MCF 10A (cell line): ENCODE data around the gene OR7C1. TPM values are rescaled to one million over a fixed set of nuclear protein-coding genes. Genes with fewer than 3 reads are reported as not detected.
"Not testable (repeated sequence)": the region's sequence is repeated elsewhere in the genome, so short reads cannot be mapped to it uniquely, and the experiment has no call there.

Experiments used
- BruUV-seq: library from RNA; stranded (reverse); fragments of 400-500 nt; replicated peaks from 2 replicates; lab custom pipeline; 2021; lab: Mats Ljungman, UMichigan
- CTCF ChIA-PET: fragments of 300-600 bp; sonication (Branson Sonifier 250); formaldehyde crosslinking; extraction: SDS; loops from one replicate; lab custom pipeline; 2021; ENCODE audit warnings: antibody characterized with exemption, inconsistent platforms; lab: Yijun Ruan, JAX
- POLR2A ChIA-PET: fragments of 300-600, 350-650 bp; sonication (Branson Sonifier 250); formaldehyde crosslinking; extraction: SDS; loops from one replicate; lab custom pipeline; 2020; ENCODE audit warnings: antibody characterized with exemption, inconsistent platforms; lab: Yijun Ruan, JAX
- DNase-seq: peaks from one replicate; pipeline ENCODE4 v3.0.0-alpha.2; 2018; ENCODE audit not compliant: unreplicated experiment
- H3K27ac Mint-ChIP-seq: one replicate; pipeline ENCODE4 v1.8.0; 2022; ENCODE audit warnings: mild to moderate bottlenecking, low read depth, mixed read lengths; ENCODE audit not compliant: unreplicated experiment
- H3K27me3 Mint-ChIP-seq: one replicate; pipeline ENCODE4 v1.8.0; 2022; ENCODE audit warnings: mixed read lengths; ENCODE audit not compliant: insufficient read depth, unreplicated experiment
- H3K36me3 Mint-ChIP-seq: one replicate; pipeline ENCODE4 v1.8.0; 2022; ENCODE audit warnings: mild to moderate bottlenecking, moderate library complexity, mixed read lengths; ENCODE audit not compliant: insufficient read depth, unreplicated experiment
- H3K4me1 Mint-ChIP-seq: one replicate; pipeline ENCODE4 v1.8.0; 2022; ENCODE audit warnings: mixed read lengths; ENCODE audit not compliant: insufficient read depth, unreplicated experiment
- H3K4me3 Mint-ChIP-seq: one replicate; pipeline ENCODE4 v1.8.0; 2022; ENCODE audit warnings: mild to moderate bottlenecking, moderate library complexity, mixed read lengths; ENCODE audit not compliant: unreplicated experiment
- H3K9me3 Mint-ChIP-seq: one replicate; pipeline ENCODE4 v1.8.0; 2022; ENCODE audit warnings: mixed read lengths; ENCODE audit not compliant: unreplicated experiment
- intact Hi-C: fragments of 100-400 bp; cut with micrococcal nuclease; formaldehyde crosslinking; loops from 2 replicates; pipeline ENCODE4 v1.14.1; 2022
- total RNA-seq: library from RNA; stranded (reverse); gene quantifications from 2 replicates; pipeline ENCODE4 v1.2.3, GENCODE V29; 2022
- TF ChIP-seq, protein P1 (sequence below): fragments of 200-600 bp; IDR thresholded peaks from one replicate; pipeline ENCODE4 v1.8.0; 2022; ENCODE audit warnings: antibody characterized with exemption, mild to moderate bottlenecking; ENCODE audit not compliant: unreplicated experiment

OR7C1 gene
- total RNA-seq, 1 experiment from 2014 or later: not detected

DNA sequence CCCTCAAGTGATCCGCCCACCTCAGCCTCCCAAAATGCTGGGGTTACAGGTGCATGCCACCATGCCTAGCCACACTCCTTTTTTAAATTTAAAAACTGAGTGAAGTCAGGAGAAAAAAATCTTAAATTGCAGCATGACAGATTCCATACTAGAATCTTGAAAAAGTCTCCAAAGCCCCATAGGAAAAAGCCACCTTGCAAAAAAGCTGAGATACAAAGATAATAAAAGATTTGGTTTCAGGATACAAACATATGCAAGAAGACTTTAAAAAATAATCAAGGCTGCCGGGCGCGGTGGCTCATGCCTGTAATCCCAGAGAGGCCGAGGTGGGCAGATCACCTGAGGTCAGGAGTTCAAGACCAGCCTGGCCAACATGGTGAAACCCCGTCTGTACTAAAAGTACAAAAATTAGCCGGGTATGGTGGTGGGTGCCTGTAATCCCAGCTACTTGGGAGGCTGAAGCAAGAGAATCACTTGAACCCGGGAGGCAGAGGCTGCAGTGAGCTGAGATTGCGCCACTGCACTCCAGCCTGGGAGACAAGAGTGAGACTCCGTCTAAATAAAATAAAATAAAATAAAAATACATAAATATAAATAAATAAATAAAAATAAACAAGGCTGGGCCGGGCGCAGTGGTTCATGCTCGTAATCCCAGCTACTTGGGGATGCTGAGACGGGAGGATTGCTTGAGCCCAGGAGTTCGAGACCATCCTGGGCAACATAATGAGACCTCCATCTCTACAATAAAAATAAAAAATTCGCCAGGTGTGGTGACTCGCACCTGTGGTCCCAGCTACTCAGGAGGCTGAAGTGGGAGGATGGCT is 53.1 kb downstream of the OR7C1 start:
- peaks cover 12% of the 10 kb centered on the region for H3K4me1 Mint-ChIP-seq
- intact Hi-C loops, H3K4me3 Mint-ChIP-seq, H3K36me3 Mint-ChIP-seq, H3K27me3 Mint-ChIP-seq, BruUV-seq, POLR2A ChIA-PET, H3K27ac Mint-ChIP-seq, H3K9me3 Mint-ChIP-seq, DNase-seq: not testable (repeated sequence)
- CTCF ChIA-PET: interaction anchor here (0.5 to 0.7 kb wide), 3 partner anchors 207 to 592 kb away, joined by 3 to 4 read pairs (median 3); no protein-coding TSS in a partner anchor

DNA sequence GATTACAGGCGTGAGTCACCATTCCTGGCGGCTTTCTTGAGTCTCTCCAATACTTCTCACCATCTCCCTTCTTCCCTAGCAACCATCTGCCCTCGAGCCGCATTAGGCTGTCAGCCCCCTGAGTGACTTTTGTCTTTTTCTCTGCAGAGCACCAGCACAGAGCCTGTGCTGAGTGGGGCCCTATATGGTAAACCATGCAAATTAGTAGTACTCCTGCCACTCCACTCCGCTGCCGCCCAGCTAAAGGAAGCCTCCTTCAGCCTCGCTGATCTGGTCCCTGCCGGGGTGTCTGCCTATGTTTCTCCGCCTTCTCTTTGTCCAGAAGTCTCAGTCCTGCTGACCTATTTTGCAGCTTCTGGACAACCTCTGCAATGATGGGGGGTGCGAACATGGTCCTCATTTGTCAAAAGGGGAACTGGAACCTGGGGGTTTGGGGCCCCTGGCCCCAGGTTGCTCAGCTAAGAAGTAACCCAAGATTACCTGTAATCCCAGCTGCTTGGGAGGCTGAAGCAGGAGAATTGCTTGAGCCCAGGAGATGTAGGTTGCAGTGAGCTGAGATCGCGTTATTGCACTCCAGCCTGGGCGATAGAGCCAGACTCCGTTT is 54.3 kb downstream of the OR7C1 start:
- BruUV-seq, H3K9me3 Mint-ChIP-seq, H3K36me3 Mint-ChIP-seq, H3K4me3 Mint-ChIP-seq, H3K27me3 Mint-ChIP-seq, intact Hi-C loops, H3K27ac Mint-ChIP-seq, DNase-seq, POLR2A ChIA-PET: not testable (repeated sequence)
- peaks cover 18% of the 10 kb centered on the region for H3K4me1 Mint-ChIP-seq
- CTCF ChIA-PET: interaction anchor here (0.6 kb wide), 1 partner anchor 207 kb away, joined by 3 read pairs; no protein-coding TSS in a partner anchor

DNA sequence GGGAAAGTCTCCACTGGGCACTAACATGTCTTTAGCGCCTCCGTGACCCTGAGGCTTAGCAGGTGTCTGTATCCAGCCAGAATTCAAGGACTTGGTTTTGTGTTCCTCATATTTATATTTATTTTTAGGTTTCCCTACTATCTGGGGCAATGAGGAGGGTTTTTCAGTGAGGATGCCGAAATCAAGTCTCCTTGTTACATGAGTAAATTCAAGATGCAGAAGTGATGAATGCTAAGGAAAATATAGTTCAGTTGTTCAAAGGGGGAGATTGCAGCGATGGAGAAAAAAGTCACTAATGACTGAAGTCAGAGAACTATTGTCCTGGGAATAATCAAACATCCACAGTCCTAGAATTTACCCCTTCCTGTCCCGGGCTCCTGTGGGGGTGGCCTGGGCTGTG is 55.8 kb downstream of the OR7C1 start:
- Mint-ChIP-seq H3K27ac (no peak overlapping the region), H3K36me3 (no peaks in the 10 kb centered on the region), H3K4me1 (peaks cover 6% of the 10 kb centered on the region), H3K27me3 (no peaks in the 10 kb centered on the region), H3K4me3 (no peak overlapping the region), H3K9me3 (no peaks in the 10 kb centered on the region)
- ChIA-PET CTCF (interaction anchor here (0.6 to 0.9 kb wide), 5 partner anchors 25 to 1436 kb away, joined by 3 to 4 read pairs (median 4); no protein-coding TSS in a partner anchor), POLR2A (no interaction called here)
- no peak for DNase-seq
- TF ChIP-seq, protein P1, sequence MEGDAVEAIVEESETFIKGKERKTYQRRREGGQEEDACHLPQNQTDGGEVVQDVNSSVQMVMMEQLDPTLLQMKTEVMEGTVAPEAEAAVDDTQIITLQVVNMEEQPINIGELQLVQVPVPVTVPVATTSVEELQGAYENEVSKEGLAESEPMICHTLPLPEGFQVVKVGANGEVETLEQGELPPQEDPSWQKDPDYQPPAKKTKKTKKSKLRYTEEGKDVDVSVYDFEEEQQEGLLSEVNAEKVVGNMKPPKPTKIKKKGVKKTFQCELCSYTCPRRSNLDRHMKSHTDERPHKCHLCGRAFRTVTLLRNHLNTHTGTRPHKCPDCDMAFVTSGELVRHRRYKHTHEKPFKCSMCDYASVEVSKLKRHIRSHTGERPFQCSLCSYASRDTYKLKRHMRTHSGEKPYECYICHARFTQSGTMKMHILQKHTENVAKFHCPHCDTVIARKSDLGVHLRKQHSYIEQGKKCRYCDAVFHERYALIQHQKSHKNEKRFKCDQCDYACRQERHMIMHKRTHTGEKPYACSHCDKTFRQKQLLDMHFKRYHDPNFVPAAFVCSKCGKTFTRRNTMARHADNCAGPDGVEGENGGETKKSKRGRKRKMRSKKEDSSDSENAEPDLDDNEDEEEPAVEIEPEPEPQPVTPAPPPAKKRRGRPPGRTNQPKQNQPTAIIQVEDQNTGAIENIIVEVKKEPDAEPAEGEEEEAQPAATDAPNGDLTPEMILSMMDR: no peak
- intact Hi-C loops: loop anchor here (5.0 kb wide), 1 partner anchor 92 kb away; no protein-coding TSS in a partner anchor
- BruUV-seq: no TSS peak

DNA sequence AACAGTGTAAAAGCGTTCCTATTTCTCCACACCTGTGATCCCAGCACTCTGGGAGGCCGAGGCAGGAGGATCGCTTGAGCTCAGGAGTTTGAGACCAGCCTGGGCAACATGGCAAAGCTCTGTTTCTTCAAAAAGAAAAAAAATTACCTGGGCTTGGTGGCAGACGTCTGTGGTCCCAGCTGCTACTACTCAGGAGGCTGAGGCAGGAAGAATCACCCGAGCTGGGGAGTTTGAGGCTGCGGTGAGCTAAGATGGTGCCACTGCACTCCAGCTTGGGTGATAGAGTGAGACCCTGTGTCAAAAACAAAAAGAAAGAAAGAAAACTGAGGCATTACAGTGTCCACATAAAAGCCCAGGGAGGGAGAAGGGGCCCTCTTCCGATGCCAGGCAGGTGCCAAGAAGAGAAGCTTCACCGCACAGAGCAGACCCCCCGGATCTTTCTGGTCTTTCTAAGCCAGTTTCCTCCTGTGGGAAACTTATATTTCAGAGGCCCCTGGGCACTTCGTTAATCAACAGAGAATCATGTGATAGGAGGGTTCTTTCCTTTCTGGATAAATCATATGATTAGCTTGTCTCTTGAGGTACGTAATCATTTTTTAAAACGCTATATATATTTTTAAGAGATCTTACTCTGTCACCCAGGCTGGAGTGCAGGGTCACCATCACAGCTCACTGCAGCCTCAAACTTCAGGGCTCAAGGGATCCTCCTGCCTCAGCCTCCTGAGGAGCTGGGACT is 56.7 kb downstream of the OR7C1 start, which contains the start of gene ADGRE2:
TSS of gene ADGRE2 (minus strand) at position 451 of the 736 bp plus-strand sequence. CDS start 1,804 bp downstream, outside the sequence.
- intact Hi-C loops: loop anchor here (5.0 kb wide), 1 partner anchor 91 kb away; no protein-coding TSS in a partner anchor
- POLR2A ChIA-PET, H3K36me3 Mint-ChIP-seq, H3K27ac Mint-ChIP-seq, H3K27me3 Mint-ChIP-seq, BruUV-seq, H3K4me3 Mint-ChIP-seq, DNase-seq, H3K9me3 Mint-ChIP-seq, H3K4me1 Mint-ChIP-seq: not testable (repeated sequence)
- CTCF ChIA-PET: interaction anchor here (0.6 to 1.9 kb wide), 4 partner anchors 13 to 324 kb away, joined by 3 to 12 read pairs (median 4); partner anchors contain the start of gene NDUFB7

DNA sequence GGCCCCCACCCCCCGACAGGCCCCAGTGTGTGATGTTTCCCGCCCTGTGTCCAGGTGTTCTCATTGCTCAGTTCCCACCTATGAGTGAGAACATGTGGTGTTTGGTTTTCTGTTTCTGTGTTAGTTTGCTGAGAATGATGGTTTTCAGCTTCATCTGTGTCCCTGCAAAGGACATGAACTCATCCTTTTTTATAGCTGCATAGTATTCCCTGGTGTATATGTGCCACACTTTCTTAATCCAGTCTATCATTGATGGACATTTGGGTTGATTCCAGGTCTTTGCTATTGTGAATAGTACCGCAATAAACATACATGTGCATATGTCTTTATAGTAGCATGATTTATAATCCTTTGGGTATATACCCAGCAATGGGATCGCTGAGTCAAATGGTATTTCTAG is 57.3 kb downstream of the OR7C1 start:
- not testable (repeated sequence) for BruUV-seq, H3K9me3 Mint-ChIP-seq, H3K27me3 Mint-ChIP-seq, H3K27ac Mint-ChIP-seq, DNase-seq, H3K4me1 Mint-ChIP-seq, H3K4me3 Mint-ChIP-seq
- POLR2A ChIA-PET: interaction anchor here (0.7 to 1.8 kb wide), 5 partner anchors 8 to 268 kb away, joined by 3 to 5 read pairs (median 3); no protein-coding TSS in a partner anchor
- intact Hi-C loops: loop anchor here (5.0 kb wide), 1 partner anchor 90 kb away; no protein-coding TSS in a partner anchor
- H3K36me3 Mint-ChIP-seq: peaks cover 12% of the 10 kb centered on the region
- CTCF ChIA-PET: interaction anchor here (0.6 to 4.0 kb wide), 7 partner anchors 9 to 206 kb away, joined by 3 to 36 read pairs (median 3); partner anchors contain the start of gene NDUFB7
